HG03039 (cell line): ENCODE results near the gene CDIP1.

Experiments used
- ATAC-seq: cut with Tn5 transposase; IDR thresholded peaks from one replicate; pipeline ENCODE4 v1.9.1; 2021; ENCODE audit warnings: mild to moderate bottlenecking, moderate library complexity; ENCODE audit not compliant: unreplicated experiment

CDIP1 gene

DNA sequence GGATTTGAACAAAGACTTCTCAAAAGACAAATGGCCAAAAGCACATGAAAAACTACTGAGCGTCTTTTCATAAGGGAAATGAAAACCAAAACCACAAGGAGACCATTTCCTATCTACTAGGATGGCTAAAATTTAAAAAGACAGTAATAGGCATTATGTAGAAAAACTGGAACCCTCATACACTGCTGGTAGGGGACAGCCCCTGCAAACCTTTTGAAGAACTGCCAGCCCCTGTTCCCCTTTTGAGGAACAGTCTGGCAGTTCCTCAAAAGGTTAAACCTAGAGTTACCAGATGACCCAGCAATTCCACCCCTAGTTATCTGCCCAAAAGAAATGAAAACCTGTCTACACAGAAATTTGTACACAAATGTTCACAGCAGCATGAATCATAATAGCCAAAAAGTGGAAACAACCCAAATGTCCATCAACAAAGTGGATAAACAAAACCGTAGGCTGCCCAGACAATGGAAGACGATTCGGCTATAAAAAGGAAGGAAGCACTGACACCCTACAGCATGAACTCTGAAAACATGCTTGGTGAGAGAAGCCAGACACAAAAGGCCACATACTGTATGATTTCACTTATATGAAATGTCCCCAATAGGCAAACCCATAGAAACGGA, 22.9 kb downstream of the CDIP1 start:
- ATAC-seq = no peak

DNA sequence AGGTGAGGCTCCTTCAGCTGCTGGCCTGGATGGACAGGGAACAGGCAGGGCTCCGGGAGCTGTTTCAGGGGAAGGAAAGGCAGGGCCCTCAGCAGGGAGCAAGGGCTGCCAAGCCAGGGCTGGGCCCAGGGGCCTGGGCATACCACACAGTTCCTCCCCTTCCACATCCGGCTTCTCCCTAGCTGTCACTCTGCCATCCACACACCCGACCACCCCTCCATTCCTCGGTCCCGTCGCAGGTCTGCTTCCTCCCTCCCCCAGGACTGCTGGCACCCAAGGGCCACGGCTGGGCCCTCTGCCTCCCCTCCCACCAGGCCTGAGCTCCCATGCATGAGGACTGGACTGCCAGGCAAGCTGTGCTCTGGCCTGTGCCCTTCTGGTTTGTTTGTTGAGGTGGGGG, 24.0 kb downstream of the CDIP1 start:
- no peak for ATAC-seq

GRCh38 chr16:4513881-4514280, 24.7 kb downstream of the CDIP1 start:
- no peak for ATAC-seq

- no peak for ATAC-seq
Observed at GRCh38 chr16:4513086-4513860, 25.3 kb downstream of the CDIP1 start.

- no peak for ATAC-seq
Observed at GRCh38 chr16:4512473-4512872, 26.1 kb downstream of the CDIP1 start.

DNA sequence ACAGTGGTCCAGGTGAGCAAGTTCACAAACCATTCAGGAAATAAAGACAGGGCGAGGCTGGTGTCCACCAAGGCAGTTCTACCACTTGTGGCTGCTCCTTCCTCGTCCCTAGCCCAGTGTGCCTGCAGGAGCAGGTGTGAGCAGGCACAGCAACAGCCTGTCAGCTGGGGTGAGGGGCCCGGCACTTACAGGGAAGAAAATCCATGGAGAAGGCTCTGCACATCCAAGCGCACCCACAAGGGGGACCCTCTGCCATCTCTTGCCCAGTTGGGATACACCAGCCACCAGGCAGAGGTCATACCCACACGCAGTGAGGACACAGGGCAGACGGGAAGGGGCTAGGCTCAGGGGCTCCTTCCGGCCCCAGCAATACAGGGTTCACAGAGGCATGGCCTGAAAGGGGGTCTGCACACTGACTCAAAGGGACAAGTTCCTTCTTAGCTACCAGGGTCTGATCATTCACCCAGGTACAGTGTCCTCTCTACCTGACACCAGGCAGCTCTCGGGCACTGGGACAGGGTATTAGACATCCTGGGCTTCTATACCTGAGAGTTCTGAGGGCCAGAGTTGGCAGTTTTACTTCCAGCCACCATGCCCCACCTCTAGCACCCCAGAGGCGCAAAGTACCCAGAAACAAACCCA, 27.0 kb downstream of the CDIP1 start:
- ATAC-seq = no peak

- no peak for ATAC-seq
Observed at GRCh38 chr16:4510747-4511426, 27.7 kb downstream of the CDIP1 start.

DNA sequence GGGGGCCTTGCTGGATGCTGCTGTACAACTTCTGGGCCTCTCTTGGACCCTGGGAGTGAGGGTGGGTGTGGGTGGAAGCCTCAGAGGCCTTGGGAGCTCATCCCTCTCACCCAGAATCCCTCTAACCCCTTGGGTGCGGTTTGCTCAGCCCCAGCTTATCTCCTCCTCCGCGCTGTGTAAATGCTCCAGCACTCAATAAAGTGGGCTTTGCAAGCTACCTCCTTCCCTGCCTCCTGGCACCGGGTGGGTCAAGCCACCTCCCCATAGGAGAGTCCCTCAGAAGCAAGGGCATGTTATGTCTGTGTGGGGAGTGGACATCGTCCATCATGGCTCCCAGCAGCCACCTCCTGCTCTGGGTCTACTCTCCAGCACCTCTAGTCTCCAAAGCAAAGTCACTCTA, 28.4 kb downstream of the CDIP1 start:
- no peak for ATAC-seq

GRCh38 chr16:4509420-4509819, 29.2 kb downstream of the CDIP1 start:
- no peak for ATAC-seq

DNA sequence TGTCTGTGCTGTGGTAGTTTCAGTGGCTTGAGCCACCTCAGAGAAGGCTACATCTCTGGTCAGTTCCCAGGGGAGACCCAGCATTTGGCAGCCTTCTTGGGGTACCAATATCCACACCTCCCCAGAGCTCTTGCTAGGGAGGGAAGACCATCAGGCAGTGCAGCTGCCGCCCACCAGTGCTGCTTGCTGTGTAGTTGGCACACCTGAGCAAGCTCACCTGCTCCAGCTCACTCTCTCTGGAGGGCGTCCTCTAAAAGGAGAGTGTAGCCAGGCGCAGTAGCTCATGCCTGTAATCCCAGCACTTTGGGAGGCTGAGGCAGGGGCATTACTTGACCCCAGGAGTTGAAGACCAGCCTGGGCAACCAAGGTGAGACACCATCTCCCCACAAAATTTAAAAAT, 29.8 kb downstream of the CDIP1 start:
- no peak for ATAC-seq

- no peak for ATAC-seq
Observed at GRCh38 chr16:4507588-4508345, 30.8 kb downstream of the CDIP1 start.

- no peak for ATAC-seq
Observed at GRCh38 chr16:4506450-4506849, 32.1 kb downstream of the CDIP1 start.

DNA sequence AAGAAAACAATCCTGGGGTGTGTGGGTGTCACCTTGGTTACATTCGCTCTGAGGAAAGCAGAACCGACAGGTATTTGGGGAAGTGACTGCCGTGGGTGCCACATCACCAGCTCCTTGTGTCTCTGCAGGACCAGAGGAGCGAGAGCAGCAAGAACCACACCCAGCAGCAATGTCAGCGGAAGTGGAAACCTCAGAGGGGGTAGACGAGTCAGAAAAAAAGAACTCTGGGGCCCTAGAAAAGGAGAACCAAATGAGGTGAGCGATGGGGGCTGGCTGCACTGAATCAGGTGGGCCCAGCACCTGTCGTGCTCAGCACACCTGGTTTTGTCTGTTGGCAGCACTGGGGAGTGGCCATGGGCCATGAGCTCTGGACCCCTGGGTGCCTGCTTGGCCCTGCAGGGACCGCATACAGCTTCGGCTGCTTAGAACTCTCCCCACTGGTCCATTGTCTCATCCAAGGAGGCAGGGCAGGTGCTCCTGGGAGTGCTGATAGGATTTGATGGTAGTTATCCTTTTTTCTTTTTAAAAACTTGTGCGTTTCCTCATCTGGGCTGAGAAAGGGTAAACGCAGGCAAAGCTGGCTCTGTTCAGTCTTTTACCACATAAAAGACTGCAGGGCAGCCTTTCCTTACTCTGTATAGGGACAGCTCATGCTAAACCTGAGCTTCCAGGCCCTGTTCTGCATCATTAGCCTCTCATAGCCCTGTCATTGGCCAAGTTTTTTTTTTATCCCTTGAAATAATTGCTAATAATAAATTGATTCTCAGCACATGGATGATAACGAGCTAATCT, 33.0 kb downstream of the CDIP1 start:
- no peak for ATAC-seq

- no peak for ATAC-seq
Observed at GRCh38 chr16:4501071-4501478, 37.5 kb downstream of the CDIP1 start.

GRCh38 chr16:4500272-4500671, 38.3 kb downstream of the CDIP1 start:
- ATAC-seq = no peak

DNA sequence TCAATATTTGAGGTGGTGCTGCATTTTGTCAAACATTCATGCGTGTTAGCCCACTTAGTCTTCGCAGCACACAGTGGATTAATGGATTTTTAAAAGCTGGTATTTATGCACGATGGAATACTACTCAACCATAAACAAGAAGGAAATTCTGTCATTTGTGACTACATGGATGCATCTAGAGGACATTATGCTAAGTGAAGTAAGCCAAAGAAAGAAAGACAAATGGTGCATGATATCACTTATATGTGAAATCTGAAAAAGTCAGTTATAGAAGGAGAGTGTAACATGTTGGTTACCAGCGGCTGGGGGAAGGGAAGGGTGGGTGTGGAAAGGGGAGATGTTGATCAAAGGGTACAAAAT, 39.4 kb downstream of the CDIP1 start:
- ATAC-seq = no peak

- no peak for ATAC-seq
Observed at GRCh38 chr16:4498546-4499195, 39.9 kb downstream of the CDIP1 start.

DNA sequence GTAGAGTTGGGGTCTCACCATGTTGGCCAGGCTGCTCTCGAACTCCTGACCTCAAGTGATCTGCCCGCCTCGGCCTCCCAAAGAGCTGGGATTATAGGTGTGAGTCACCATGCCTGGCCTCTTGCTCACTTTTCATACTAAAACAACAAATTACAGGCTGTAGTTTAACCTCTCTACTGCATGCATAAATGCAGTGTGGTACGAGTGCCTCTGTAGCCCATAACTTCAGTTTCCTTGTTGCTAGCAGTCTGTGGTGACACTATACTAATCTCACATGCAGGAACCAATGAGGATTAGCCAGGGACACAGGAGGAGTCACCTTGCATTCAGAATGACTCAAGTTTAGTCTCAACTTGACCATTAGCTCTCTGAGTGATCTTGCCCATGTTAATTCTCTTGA, 42.3 kb downstream of the CDIP1 start:
- ATAC-seq = no peak

DNA sequence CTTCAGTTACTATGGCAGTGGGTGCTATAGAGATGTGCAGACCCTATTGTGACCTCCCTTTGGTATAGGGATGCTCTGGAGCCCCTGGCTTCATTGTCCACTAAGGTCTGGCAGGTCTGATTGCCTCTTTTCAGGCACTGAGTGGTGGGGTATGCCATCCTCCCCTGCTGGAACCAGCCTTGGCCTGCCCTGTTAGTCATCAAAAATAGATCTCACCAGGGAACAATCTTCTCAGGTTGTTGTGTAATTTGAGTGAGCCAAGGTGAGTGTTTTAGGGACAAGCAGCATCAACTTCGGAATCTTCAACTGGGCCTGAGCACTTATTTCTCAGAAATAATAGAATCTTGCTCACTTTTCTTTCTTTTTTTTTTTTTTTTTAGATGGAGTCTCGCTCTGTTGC, 42.8 kb downstream of the CDIP1 start:
- ATAC-seq = no peak
